Smooth muscle cell (in vitro differentiated cells): Measurements from ENCODE around the gene L3MBTL1. TPM values are rescaled to one million over a fixed set of nuclear protein-coding genes. Genes with fewer than 3 reads are reported as not detected.

Experiments used
- DNase-seq: peaks from one replicate; lab custom pipeline; 2025; ENCODE audit not compliant: unreplicated experiment; lab: John Stamatoyannopoulos, UW
- H2AFZ ChIP-seq: fragments of 200-600 bp; sonication (generic); 2 replicates; pipeline ENCODE4 v1.6.0; 2016; ENCODE audit warnings: antibody characterized with exemption, low read depth, mild to moderate bottlenecking
- H3F3A ChIP-seq: fragments of 200-600 bp; sonication (generic); 2 replicates; pipeline ENCODE4 v1.6.0; 2017; ENCODE audit warnings: antibody characterized with exemption, low read depth
- H3K27ac ChIP-seq: fragments of 200-600 bp; sonication (generic); 2 replicates; pipeline ENCODE4 v1.5.1; 2016; ENCODE audit warnings: low read depth, mild to moderate bottlenecking
- H3K27me3 ChIP-seq: fragments of 200-600 bp; sonication (generic); 2 replicates; pipeline ENCODE4 v1.6.1; 2016; ENCODE audit warnings: low read depth, mild to moderate bottlenecking
- H3K36me3 ChIP-seq: fragments of 200-600 bp; sonication (generic); 2 replicates; pipeline ENCODE4 v1.5.1; 2016; ENCODE audit warnings: low read depth
- H3K4me1 ChIP-seq: fragments of 200-600 bp; sonication (generic); 2 replicates; pipeline ENCODE4 v1.5.1; 2016; ENCODE audit warnings: low read depth
- H3K4me2 ChIP-seq: fragments of 200-600 bp; sonication (generic); 2 replicates; pipeline ENCODE4 v1.6.0; 2016; ENCODE audit warnings: mild to moderate bottlenecking
- H3K4me3 ChIP-seq: fragments of 200-600 bp; sonication (generic); 2 replicates; pipeline ENCODE4 v1.5.1; 2016; ENCODE audit warnings: mild to moderate bottlenecking
- H3K79me2 ChIP-seq: fragments of 200-600 bp; sonication (generic); 2 replicates; pipeline ENCODE4 v1.6.0; 2016; ENCODE audit warnings: low read depth, mild to moderate bottlenecking
- H3K9ac ChIP-seq: fragments of 200-600 bp; sonication (generic); 2 replicates; pipeline ENCODE4 v1.6.0; 2016; ENCODE audit warnings: low read depth
- H3K9me3 ChIP-seq: fragments of 200-600 bp; sonication (generic); replicated peaks from 2 replicates; pipeline ENCODE4 v1.5.1; 2016; ENCODE audit warnings: low read depth
- H4K20me1 ChIP-seq: fragments of 200-600 bp; sonication (generic); 2 replicates; pipeline ENCODE4 v1.6.0; 2016; ENCODE audit warnings: low read depth
- CTCF ChIP-seq: fragments of 200-600 bp; sonication (generic); IDR thresholded peaks from 2 replicates; pipeline ENCODE4 v1.5.1; 2017; ENCODE audit warnings: borderline replicate concordance, mild to moderate bottlenecking, antibody characterized with exemption; ENCODE audit not compliant: insufficient read depth, poor library complexity, severe bottlenecking
- WGBS: methylation state at CpG from one replicate; pipeline ENCODE4 v1.1.7; 2016; ENCODE audit warnings: low lambda C conversion rate; 5-methylcytosine and 5-hydroxymethylcytosine counted together
- polyA plus RNA-seq: library from polyadenylated mRNA; unstranded; fragments of >200 nt; fragmentation: Nextera tagmentation; extraction: Ambion mirVana; gene quantifications from 2 replicates; pipeline ENCODE4 v1.2.1, GENCODE V29; 2016
- total RNA-seq: library from RNA; depleted of rRNA; stranded (reverse); fragments of >200 nt; gene quantifications from 2 replicates; pipeline ENCODE4 v1.2.3, GENCODE V29; 2014

L3MBTL1 gene
- total and polyA plus RNA-seq, 2 experiments from 2014 or later: 7.7 to 8.9 TPM

- 98% methylated on average over 23 of the region's 23 CpGs for WGBS
Observed at GRCh38 chr20:43460172-43460829, 47.2 kb upstream of the L3MBTL1 start.

GRCh38 chr20:43460830-43461200, 46.7 kb upstream of the L3MBTL1 start:
- Histone ChIP-seq H3K27ac (no peak overlapping the region), H3K9ac (no peak overlapping the region), H3K9me3 (no peaks in the 10 kb centered on the region), H3K27me3 (no peaks in the 10 kb centered on the region), H3K4me3 (no peak overlapping the region), H3K4me1 (peaks cover 22% of the 10 kb centered on the region), H3F3A (peaks cover 40% of the 10 kb centered on the region), H2AFZ (no peak overlapping the region), H4K20me1 (peaks cover 79% of the 10 kb centered on the region), H3K79me2 (peaks cover 64% of the 10 kb centered on the region), H3K36me3 (peaks cover 37% of the 10 kb centered on the region), H3K4me2 (no peak overlapping the region)
- 99% methylated on average over 10 of the region's 10 CpGs for WGBS
- no peak for TF ChIP-seq CTCF
- DNase-seq: no peak

More at GRCh38 chr20:43460172-43460829, 47.2 kb upstream of the L3MBTL1 start:
- H3K36me3 ChIP-seq: peaks cover 37% of the 10 kb centered on the region
- H3K9me3 ChIP-seq: no peaks in the 10 kb centered on the region
- peaks cover 39% of the 10 kb centered on the region for H3F3A ChIP-seq
- no peak overlapping the region for H3K4me3 ChIP-seq
- H3K4me2 ChIP-seq: peak overlapping the region; percentile 16
- no peak overlapping the region for H3K9ac ChIP-seq
- no peak overlapping the region for H2AFZ ChIP-seq
- no peak for TF ChIP-seq CTCF
- H3K27me3 ChIP-seq: no peaks in the 10 kb centered on the region
- DNase-seq: no peak
- H3K27ac ChIP-seq: peak overlapping the region; percentile 100
- H4K20me1 ChIP-seq: peaks cover 74% of the 10 kb centered on the region
- peaks cover 64% of the 10 kb centered on the region for H3K79me2 ChIP-seq
- peaks cover 22% of the 10 kb centered on the region for H3K4me1 ChIP-seq

- Histone ChIP-seq H3K9me3 (no peaks in the 10 kb centered on the region), H3K36me3 (peaks cover 37% of the 10 kb centered on the region), H3K27me3 (no peaks in the 10 kb centered on the region), H3K4me3 (no peak overlapping the region), H3K9ac (no peak overlapping the region), H3K4me1 (peaks cover 20% of the 10 kb centered on the region), H4K20me1 (peaks cover 92% of the 10 kb centered on the region), H3K79me2 (peaks cover 64% of the 10 kb centered on the region), H3K4me2 (peak overlapping the region; percentile 20), H3K27ac (peak overlapping the region; percentile 20), H2AFZ (no peak overlapping the region), H3F3A (peaks cover 49% of the 10 kb centered on the region)
- TF ChIP-seq CTCF: no peak
- 98% methylated on average over 3 of the region's 3 CpGs for WGBS
- no peak for DNase-seq
Observed at GRCh38 chr20:43461894-43462659, 45.4 kb upstream of the L3MBTL1 start.
